ENCODE measurements around the gene PLPPR2. TPM values are rescaled to one million over a fixed set of nuclear protein-coding genes. Genes with fewer than 3 reads are reported as not detected.
A peak's percentile ranks its signal among the peaks of the same experiment; 100 is the strongest.
"Not testable (repeated sequence)": the region's sequence is repeated elsewhere in the genome, so short reads cannot be mapped to it uniquely, and the experiment has no call there.

Gene PLPPR2
- total RNA-seq, 2 donors from 2014 or later = 26.2 to 30.5 TPM

GRCh38 chr19:11331502-11331901, 23.7 kb upstream of the PLPPR2 start:
- H3K36me3 ChIP-seq = peaks cover 60% of the 10 kb centered on the region
- no peak for TF ChIP-seq CTCF (IDR thresholded peaks at IDR 0.05)
- no peaks in the 10 kb centered on the region for H3K27me3 ChIP-seq
- no peak overlapping the region for H3K4me3 ChIP-seq
- H3K4me1 ChIP-seq = no peaks in the 10 kb centered on the region
- no peaks in the 10 kb centered on the region for H3K9me3 ChIP-seq
- no peak overlapping the region for H3K27ac ChIP-seq
- no peak for DNase-seq (ENCODE audit: low spot score)

- no peak overlapping the region for H3K27ac ChIP-seq
- H3K36me3 ChIP-seq = peaks cover 48% of the 10 kb centered on the region
- DNase-seq (ENCODE audit: low spot score) = no peak
- no peaks in the 10 kb centered on the region for H3K27me3 ChIP-seq
- no peaks in the 10 kb centered on the region for H3K4me1 ChIP-seq
- H3K9me3 ChIP-seq = no peaks in the 10 kb centered on the region
- H3K4me3 ChIP-seq = no peak overlapping the region
- TF ChIP-seq CTCF (IDR thresholded peaks at IDR 0.05) = no peak
These were observed 22.4 kb upstream of the PLPPR2 start for GRCh38 chr19:11332822-11333221.

GRCh38 chr19:11333838-11334237, 21.4 kb upstream of the PLPPR2 start:
- peaks cover 40% of the 10 kb centered on the region for H3K36me3 ChIP-seq
- H3K27me3 ChIP-seq; H3K27ac ChIP-seq; DNase-seq (ENCODE audit: low spot score); H3K9me3 ChIP-seq; H3K4me3 ChIP-seq; H3K4me1 ChIP-seq: not testable (repeated sequence)

- H3K27me3 ChIP-seq = no peaks in the 10 kb centered on the region
These were observed 19.6 kb upstream of the PLPPR2 start for GRCh38 chr19:11335449-11336146.

GRCh38 chr19:11337080-11337479, 18.2 kb upstream of the PLPPR2 start:
- no peak for DNase-seq (ENCODE audit: low spot score)
- Histone ChIP-seq H3K27me3 (no peaks in the 10 kb centered on the region), H3K27ac (no peak overlapping the region), H3K9me3 (no peaks in the 10 kb centered on the region), H3K36me3 (peaks cover 30% of the 10 kb centered on the region), H3K4me1 (peaks cover 0 to 17% of the 10 kb centered on the region in 2 donors), H3K4me3 (no peak overlapping the region)
- no peak for TF ChIP-seq CTCF (IDR thresholded peaks at IDR 0.05)

More at GRCh38 chr19:11335449-11336146, 19.6 kb upstream of the PLPPR2 start:
- no peak for TF ChIP-seq CTCF (IDR thresholded peaks at IDR 0.05)
- no peak overlapping the region for H3K4me3 ChIP-seq
- H3K36me3 ChIP-seq = peaks cover 30% of the 10 kb centered on the region
- no peak overlapping the region for H3K27ac ChIP-seq
- no peaks in the 10 kb centered on the region for H3K9me3 ChIP-seq
- peaks cover 0 to 17% of the 10 kb centered on the region in 2 donors for H3K4me1 ChIP-seq
- no peak for DNase-seq (ENCODE audit: low spot score)

GRCh38 chr19:11338121-11338520, 17.1 kb upstream of the PLPPR2 start:
- H3K9me3 ChIP-seq = no peaks in the 10 kb centered on the region
- DNase-seq (ENCODE audit: low spot score) = no peak
- H3K4me1 ChIP-seq = peaks cover 0 to 17% of the 10 kb centered on the region in 2 donors
- no peaks in the 10 kb centered on the region for H3K27me3 ChIP-seq
- H3K36me3 ChIP-seq = peaks cover 25% of the 10 kb centered on the region
- no peak for TF ChIP-seq CTCF (IDR thresholded peaks at IDR 0.05)
- peak overlapping the region; percentile 82 to 88 for H3K27ac ChIP-seq
- no peak overlapping the region for H3K4me3 ChIP-seq
